RWPE2 (cell line): ENCODE data around the gene FBXO17.

Experiments
- ATAC-seq: fragments of 200-7000 bp; cut with Tn5 transposase; 3 replicates; pipeline ENCODE4 v1.9.1; 2021; ENCODE audit warnings: low read depth
- DNase-seq: peaks from one replicate; pipeline ENCODE4 v3.0.0-alpha.2; 2020; ENCODE audit warnings: low spot score
- H3K27ac ChIP-seq: fragments of 450-650 bp; 2 replicates; pipeline ENCODE4 v1.5.1; 2017; ENCODE audit warnings: mild to moderate bottlenecking; ENCODE audit not compliant: poor library complexity, severe bottlenecking
- H3K27me3 ChIP-seq: fragments of 250-450 bp; sonication (Bioruptor Pico); 2 replicates; pipeline ENCODE4 v1.5.1; 2021; ENCODE audit warnings: mild to moderate bottlenecking, moderate library complexity; ENCODE audit not compliant: insufficient read depth, poor library complexity, severe bottlenecking
- H3K36me3 ChIP-seq: fragments of 250-450 bp; sonication (Bioruptor Pico); 2 replicates; pipeline ENCODE4 v1.5.1; 2020; ENCODE audit warnings: low read depth, mild to moderate bottlenecking, moderate library complexity
- H3K4me1 ChIP-seq: fragments of 250-450 bp; sonication (Bioruptor Pico); 2 replicates; pipeline ENCODE4 v1.5.1; 2021; ENCODE audit warnings: mild to moderate bottlenecking, moderate library complexity; ENCODE audit not compliant: insufficient read depth, poor library complexity, severe bottlenecking
- H3K4me3 ChIP-seq: fragments of 250-450 bp; sonication (Bioruptor Pico); 2 replicates; pipeline ENCODE4 v1.5.1; 2021; ENCODE audit warnings: mild to moderate bottlenecking, moderate library complexity; ENCODE audit not compliant: severe bottlenecking
- H3K9me3 ChIP-seq: fragments of 250-450 bp; sonication (Bioruptor Pico); 2 replicates; pipeline ENCODE4 v1.5.1; 2021; ENCODE audit warnings: mild to moderate bottlenecking, moderate library complexity; ENCODE audit not compliant: severe bottlenecking
- TF ChIP-seq, protein P1 (sequence below): fragments of 450-650 bp; IDR thresholded peaks from one replicate; pipeline ENCODE4 v1.5.1; 2017; ENCODE audit warnings: mild to moderate bottlenecking, moderate library complexity; ENCODE audit not compliant: poor library complexity, severe bottlenecking

Gene FBXO17, protein sequence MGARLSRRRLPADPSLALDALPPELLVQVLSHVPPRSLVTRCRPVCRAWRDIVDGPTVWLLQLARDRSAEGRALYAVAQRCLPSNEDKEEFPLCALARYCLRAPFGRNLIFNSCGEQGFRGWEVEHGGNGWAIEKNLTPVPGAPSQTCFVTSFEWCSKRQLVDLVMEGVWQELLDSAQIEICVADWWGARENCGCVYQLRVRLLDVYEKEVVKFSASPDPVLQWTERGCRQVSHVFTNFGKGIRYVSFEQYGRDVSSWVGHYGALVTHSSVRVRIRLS

DNA sequence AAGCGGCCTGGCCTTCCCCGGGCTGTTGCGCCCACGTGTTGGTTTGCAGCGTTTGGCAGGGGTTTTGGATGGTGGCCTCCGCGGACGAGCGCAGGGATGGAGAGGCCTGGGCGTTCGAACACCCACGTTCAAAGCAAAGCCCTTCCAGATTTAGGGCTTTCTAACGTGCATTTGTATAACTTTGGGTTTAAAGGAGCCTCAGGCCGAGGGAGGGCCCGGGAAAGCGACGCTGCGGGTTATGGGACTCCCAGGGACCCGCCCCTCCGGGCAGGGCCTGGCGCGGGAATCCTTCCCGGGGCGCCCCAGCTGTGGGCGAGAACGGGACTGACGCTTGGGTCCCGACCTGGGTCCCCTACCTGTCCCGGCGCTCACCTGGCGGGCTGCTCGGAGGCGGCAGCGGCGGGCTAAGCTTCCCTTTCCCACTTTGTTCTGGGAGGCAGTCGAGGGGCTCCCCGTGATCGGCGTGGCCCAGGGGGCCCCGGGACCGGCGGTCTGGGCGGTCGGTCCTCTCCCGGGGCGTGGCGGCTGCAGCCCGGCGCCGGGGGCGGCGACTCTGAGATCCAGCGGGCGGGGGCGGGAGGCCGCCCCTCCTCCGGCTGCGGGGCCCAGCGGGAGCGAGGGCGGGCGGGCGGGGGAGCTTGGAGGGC lies at the start of gene FBXO17:
TSS of gene FBXO17 (minus strand) at position 529 of the 647 bp plus-strand sequence. CDS start 25,423 bp downstream, outside the sequence.
- ATAC-seq (peak; percentile 78), DNase-seq (no peak)
- H3K27me3 ChIP-seq = no peaks in the 10 kb centered on the region
- H3K36me3 ChIP-seq = peaks cover 4% of the 10 kb centered on the region
- peak within 1 kb of the TSS; percentile 59 for H3K4me3 ChIP-seq
- H3K27ac ChIP-seq = peak within 1 kb of the TSS; percentile 44
- peaks cover 3% of the 10 kb centered on the region for H3K4me1 ChIP-seq
- H3K9me3 ChIP-seq = peaks cover 1% of the 10 kb centered on the region
- TF ChIP-seq, protein P1, sequence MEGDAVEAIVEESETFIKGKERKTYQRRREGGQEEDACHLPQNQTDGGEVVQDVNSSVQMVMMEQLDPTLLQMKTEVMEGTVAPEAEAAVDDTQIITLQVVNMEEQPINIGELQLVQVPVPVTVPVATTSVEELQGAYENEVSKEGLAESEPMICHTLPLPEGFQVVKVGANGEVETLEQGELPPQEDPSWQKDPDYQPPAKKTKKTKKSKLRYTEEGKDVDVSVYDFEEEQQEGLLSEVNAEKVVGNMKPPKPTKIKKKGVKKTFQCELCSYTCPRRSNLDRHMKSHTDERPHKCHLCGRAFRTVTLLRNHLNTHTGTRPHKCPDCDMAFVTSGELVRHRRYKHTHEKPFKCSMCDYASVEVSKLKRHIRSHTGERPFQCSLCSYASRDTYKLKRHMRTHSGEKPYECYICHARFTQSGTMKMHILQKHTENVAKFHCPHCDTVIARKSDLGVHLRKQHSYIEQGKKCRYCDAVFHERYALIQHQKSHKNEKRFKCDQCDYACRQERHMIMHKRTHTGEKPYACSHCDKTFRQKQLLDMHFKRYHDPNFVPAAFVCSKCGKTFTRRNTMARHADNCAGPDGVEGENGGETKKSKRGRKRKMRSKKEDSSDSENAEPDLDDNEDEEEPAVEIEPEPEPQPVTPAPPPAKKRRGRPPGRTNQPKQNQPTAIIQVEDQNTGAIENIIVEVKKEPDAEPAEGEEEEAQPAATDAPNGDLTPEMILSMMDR = no peak

DNA sequence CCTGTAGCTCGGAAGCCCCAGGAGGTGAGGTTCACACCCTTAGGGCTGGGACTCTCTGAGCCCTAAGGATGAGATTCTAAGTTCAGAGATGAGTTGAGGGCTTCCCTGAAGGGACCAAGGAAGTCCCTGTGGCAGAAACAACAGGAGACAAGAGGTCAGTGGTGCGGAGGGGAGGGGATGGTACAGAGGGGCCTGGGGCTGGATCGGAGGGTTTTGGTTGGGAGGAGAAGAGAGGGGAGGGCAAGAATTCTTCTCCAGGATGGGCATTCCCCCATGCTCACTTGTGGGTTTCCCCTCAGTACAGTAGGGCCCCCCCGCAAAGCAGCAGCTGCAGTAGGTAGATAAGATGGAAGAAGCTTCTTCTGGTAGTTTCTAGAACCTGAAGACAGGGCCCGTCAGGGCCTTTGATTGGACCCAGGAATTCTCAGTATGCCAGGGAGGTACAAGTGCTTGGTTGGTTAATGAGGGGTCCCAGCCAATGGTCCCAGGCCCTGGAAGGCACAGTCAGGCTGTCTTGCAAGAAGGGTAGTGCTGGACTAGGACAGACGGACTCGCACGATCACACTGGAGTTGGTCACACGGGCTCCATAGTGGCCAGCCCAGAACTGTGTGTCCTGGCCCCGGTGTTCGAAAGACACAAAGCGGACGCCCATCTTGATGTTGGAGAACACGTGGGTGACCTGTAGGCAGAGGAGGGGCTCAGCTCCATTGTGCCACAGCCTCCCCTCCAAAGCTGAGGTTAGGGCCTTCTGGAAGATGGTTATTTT lies 49.5 kb upstream of the FBXO17 start:
- H3K4me3 ChIP-seq = no peak overlapping the region
- H3K27me3 ChIP-seq = no peaks in the 10 kb centered on the region
- TF ChIP-seq, protein P1 = no peak
- DNase-seq (no peak), ATAC-seq (no peak)
- H3K9me3 ChIP-seq = no peaks in the 10 kb centered on the region
- no peak overlapping the region for H3K27ac ChIP-seq
- peaks cover 6% of the 10 kb centered on the region; the same call in 1 of the 2 replicates for H3K36me3 ChIP-seq
- H3K4me1 ChIP-seq = no peaks in the 10 kb centered on the region

- Histone ChIP-seq H3K4me1 (no peaks in the 10 kb centered on the region), H3K36me3 (no peaks in the 10 kb centered on the region), H3K27ac (no peak overlapping the region), H3K27me3 (no peaks in the 10 kb centered on the region), H3K9me3 (no peaks in the 10 kb centered on the region), H3K4me3 (no peak overlapping the region)
- TF ChIP-seq, protein P1 = no peak
- no peak for DNase-seq
- no peak for ATAC-seq
These were observed 45.5 kb upstream of the FBXO17 start for GRCh38 chr19:39021063-39021462.

DNA sequence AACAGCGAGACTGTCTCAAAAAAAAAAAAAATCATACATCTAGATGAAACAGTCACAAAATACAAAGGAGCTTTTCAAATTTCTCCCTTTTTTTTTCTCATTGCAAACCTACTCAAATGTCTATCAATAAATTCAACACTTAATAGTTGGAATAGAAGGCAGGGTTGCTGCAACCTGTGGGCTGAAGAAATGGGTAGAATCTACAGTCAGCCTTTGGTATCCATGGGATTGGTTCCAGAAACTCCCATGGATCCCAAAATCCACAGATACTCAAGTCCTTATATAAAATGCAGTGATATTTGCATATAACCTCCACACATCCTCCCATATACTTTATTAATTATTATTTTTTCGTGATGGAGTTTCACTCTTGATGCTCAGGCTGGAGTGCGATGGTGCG lies 42.1 kb upstream of the FBXO17 start:
- no peaks in the 10 kb centered on the region for H3K4me1 ChIP-seq
- TF ChIP-seq, protein P1 = no peak
- no peak overlapping the region for H3K4me3 ChIP-seq
- no peak for ATAC-seq
- no peak overlapping the region for H3K27ac ChIP-seq
- no peaks in the 10 kb centered on the region for H3K36me3 ChIP-seq
- H3K9me3 ChIP-seq = no peaks in the 10 kb centered on the region
- DNase-seq = no peak
- no peaks in the 10 kb centered on the region for H3K27me3 ChIP-seq
